Gastroesophageal sphincter (tissue), 4 donors: ENCODE data around the gene DUSP6. TPM values are rescaled to one million over a fixed set of nuclear protein-coding genes. Genes with fewer than 3 reads are reported as not detected.

Source experiments
- ATAC-seq: fragments of 150-250 bp; one replicate; pipeline ENCODE4 v1.9.1; 2016; ENCODE audit warnings: mild to moderate bottlenecking, moderate library complexity
- H3K27ac ChIP-seq, 4 donors: fragments of 200-600 bp; sonication (generic) in 3 of 4; 1 replicate in 3 of 4; 2 replicates in 1 of 4; pipeline ENCODE4 v1.5.1; 2016 to 2019
- H3K27me3 ChIP-seq: fragments of 200-600 bp; sonication (generic); one replicate; pipeline ENCODE4 v1.5.1; 2019
- H3K36me3 ChIP-seq, 2 donors: fragments of 200-600 bp; sonication (generic); one replicate each; pipeline ENCODE4 v1.5.1; 2019; ENCODE audit warnings: control low read depth in 1 of 2
- H3K4me1 ChIP-seq, 3 donors: fragments of 200-600 bp; sonication (generic); 1 replicate in 2 of 3; 2 replicates in 1 of 3; pipeline ENCODE4 v1.5.1; 2016 to 2019; ENCODE audit warnings: control low read depth in 2 of 3
- H3K4me3 ChIP-seq, 2 donors: fragments of 200-600 bp; sonication (generic); one replicate each; pipeline ENCODE4 v1.5.1; 2019; ENCODE audit warnings: mild to moderate bottlenecking in 1 of 2, moderate library complexity in 1 of 2
- H3K9me3 ChIP-seq, 3 donors: fragments of 200-600 bp; sonication (generic); one replicate each; pipeline ENCODE4 v1.5.1; 2017 to 2019; ENCODE audit warnings: control low read depth in 2 of 3
- EP300 ChIP-seq: sonication (generic); formaldehyde crosslinking; IDR thresholded peaks from one replicate; pipeline ENCODE4 v1.6.1; 2017; ENCODE audit warnings: antibody characterized with exemption, mild to moderate bottlenecking
- POLR2A ChIP-seq, 2 donors: fragments of 450-650 bp; IDR thresholded peaks; one replicate each; pipeline ENCODE4 v1.6.1; 2017; ENCODE audit warnings: antibody characterized with exemption in 2 of 2, mild to moderate bottlenecking in 2 of 2, moderate library complexity in 1 of 2
- POLR2AphosphoS5 ChIP-seq: sonication (generic); formaldehyde crosslinking; IDR thresholded peaks from one replicate; pipeline ENCODE4 v1.6.1; 2017; ENCODE audit warnings: antibody characterized with exemption
- WGBS, 2 donors: methylation state at CpG; one replicate each; pipeline ENCODE4 v1.1.5; 2018; ENCODE audit warnings: low coverage in 1 of 2; 5-methylcytosine and 5-hydroxymethylcytosine counted together
- total RNA-seq, 4 donors: library from RNA; depleted of rRNA; stranded (reverse); fragments of >200 nt; gene quantifications; one replicate each; pipeline ENCODE4 v1.1.0, GENCODE V29; 2016
- TF ChIP-seq, protein P1 (sequence below), 4 experiments: fragments of 200-600 bp in 2 of 4; fragments of 450-650 bp in 2 of 4; sonication (generic) in 1 of 4; IDR thresholded peaks; one replicate each; pipeline ENCODE4 v1.5.1; 2017 to 2019; ENCODE audit warnings: antibody characterized with exemption in 4 of 4, mild to moderate bottlenecking in 2 of 4, moderate library complexity in 2 of 4

DUSP6 gene
- total RNA-seq, 4 donors from 2014 or later, result 52.8 to 73.8 (median 58.5) TPM

DNA sequence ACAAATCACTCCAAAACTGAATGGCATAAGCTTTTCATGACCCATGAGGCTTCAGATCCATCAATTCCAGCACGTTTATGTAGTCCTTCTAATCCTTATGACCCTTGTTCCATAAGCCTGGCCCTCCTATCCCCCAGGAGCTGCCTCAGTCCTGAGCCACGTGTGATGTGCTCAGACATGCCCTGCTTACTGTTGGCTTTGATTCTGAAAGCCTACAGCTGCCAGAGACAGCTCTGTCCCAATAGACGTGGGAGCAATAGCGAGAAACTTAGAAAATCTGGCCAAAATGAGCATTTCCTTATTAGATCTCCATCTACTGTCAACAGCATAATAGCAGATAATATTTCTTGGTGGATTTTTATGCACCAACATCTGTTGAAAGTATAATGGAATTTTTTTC is 33.2 kb downstream of the DUSP6 start:
- peaks cover 0 to 20% (median 0%) of the 10 kb centered on the region in 3 donors for H3K4me1 ChIP-seq
- WGBS, 2 donors, result 47 to 63% methylated on average over 4 of the region's 4 CpGs
- H3K27ac ChIP-seq, result no peak overlapping the region
- H3K27me3 ChIP-seq, result no peaks in the 10 kb centered on the region
- H3K9me3 ChIP-seq, result no peaks in the 10 kb centered on the region
- H3K36me3 ChIP-seq, result no peaks in the 10 kb centered on the region
- peak; percentile 72 for ATAC-seq
- TF ChIP-seq EP300, result no peak
- peak; percentile 24 for TF ChIP-seq POLR2AphosphoS5
- no peak overlapping the region for H3K4me3 ChIP-seq

DNA sequence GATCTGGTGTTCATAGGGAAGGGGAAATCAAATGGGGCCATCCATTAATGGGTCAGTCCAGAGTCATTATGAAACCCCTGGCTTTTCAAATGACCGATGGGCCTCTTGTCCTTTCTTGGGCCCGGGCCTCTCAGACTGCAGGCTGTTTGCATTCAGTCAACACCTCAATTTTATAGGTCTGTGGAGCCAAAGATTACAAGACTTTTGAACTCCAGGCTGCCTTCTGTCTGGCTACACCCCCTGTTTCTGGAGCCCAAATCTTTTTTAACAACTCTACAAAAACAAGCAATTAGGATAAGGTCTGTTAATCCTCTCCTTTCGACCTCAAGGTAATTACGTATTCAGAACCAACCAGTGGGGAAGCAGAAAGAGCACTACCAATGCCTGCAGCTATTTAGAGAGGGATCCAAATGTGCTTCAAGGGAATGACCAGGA is 35.6 kb downstream of the DUSP6 start:
- 51 to 67% methylated on average over 1 to 4 of the region's 4 CpGs for WGBS, 2 donors
- TF ChIP-seq POLR2AphosphoS5 (no peak), EP300 (no peak), POLR2A (IDR thresholded peaks at IDR 0.05) (no peak)
- TF ChIP-seq, protein P1, sequence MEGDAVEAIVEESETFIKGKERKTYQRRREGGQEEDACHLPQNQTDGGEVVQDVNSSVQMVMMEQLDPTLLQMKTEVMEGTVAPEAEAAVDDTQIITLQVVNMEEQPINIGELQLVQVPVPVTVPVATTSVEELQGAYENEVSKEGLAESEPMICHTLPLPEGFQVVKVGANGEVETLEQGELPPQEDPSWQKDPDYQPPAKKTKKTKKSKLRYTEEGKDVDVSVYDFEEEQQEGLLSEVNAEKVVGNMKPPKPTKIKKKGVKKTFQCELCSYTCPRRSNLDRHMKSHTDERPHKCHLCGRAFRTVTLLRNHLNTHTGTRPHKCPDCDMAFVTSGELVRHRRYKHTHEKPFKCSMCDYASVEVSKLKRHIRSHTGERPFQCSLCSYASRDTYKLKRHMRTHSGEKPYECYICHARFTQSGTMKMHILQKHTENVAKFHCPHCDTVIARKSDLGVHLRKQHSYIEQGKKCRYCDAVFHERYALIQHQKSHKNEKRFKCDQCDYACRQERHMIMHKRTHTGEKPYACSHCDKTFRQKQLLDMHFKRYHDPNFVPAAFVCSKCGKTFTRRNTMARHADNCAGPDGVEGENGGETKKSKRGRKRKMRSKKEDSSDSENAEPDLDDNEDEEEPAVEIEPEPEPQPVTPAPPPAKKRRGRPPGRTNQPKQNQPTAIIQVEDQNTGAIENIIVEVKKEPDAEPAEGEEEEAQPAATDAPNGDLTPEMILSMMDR (IDR thresholded peaks at IDR 0.05), result no peak
- Histone ChIP-seq H3K27me3 (no peaks in the 10 kb centered on the region), H3K9me3 (no peaks in the 10 kb centered on the region), H3K4me3 (no peak overlapping the region), H3K36me3 (no peaks in the 10 kb centered on the region), H3K27ac (no peak overlapping the region), H3K4me1 (peaks cover 0 to 20% (median 0%) of the 10 kb centered on the region in 3 donors)
- ATAC-seq, result no peak

DNA sequence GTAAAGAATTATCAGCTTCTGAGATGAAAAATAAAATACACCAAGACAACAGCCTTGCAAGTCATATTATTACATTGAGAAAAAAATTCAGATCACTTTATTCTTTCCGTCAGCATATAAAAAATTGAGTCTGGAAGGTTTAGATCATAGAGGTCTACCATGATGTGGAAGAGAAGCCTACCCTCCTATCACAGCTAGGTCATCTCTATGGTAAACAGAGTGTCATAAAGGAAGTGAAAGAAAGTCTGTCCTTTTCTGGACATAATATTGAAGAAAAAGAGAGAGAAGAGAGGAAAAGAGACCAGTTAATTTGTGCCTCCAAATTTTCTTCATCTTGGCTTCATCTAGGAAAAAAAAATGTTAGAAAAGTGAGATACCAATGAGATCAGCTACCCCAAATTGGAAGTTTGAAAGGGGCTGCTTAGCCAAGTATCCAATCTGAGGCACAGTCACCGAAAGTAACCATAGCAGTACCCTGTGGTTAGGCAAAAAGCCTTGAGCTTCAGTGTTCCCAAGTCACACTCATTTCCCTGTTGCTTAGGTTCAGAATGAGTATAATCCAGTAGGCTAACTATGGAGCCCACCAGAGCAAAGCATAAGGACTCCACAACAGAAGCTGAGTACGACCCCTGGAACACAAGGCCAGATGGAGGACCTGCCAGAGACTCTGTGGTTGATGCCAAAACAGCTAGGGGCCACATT is 38.1 kb downstream of the DUSP6 start:
- WGBS, 2 donors, result 100% methylated on average over 1 to 2 of the region's 3 CpGs
- TF ChIP-seq POLR2A (IDR thresholded peaks at IDR 0.05) (no peak), POLR2AphosphoS5 (no peak)
- TF ChIP-seq, protein P1 (IDR thresholded peaks at IDR 0.05), result no peak
- H3K36me3 ChIP-seq, result no peaks in the 10 kb centered on the region
- H3K9me3 ChIP-seq, result no peaks in the 10 kb centered on the region
- no peak overlapping the region for H3K4me3 ChIP-seq
- ATAC-seq, result no peak
- no peak overlapping the region for H3K27ac ChIP-seq
- H3K4me1 ChIP-seq, result peaks cover 0 to 26% (median 6%) of the 10 kb centered on the region in 3 donors
- no peaks in the 10 kb centered on the region for H3K27me3 ChIP-seq

DNA sequence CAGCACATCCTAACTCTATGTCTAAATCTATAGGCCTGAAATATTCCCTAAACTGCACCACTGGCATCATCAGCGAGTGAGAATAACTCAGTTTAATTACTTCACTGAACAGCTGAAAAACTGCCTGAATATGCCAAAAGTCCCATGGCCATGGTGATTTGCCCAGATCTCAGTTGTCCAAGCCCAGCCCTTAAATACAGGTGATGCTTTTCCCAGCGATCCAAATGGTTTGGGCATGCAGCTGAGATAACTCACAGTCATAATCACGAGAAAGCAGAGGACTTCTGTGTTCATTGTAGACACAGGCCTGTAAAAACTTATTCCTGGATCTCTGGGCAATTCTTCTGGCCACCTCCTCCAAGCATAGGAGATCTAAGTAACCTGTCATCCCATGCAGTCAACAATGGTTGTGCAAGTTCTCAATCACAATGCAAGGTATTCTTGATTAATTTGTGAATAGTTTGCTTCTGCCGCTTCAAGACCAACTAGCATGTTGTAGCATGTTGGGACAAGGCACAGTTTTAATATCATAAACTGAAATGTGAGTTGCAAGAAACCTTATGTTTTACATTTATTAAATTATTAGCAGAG is 40.5 kb downstream of the DUSP6 start:
- Histone ChIP-seq H3K27ac (no peak overlapping the region), H3K4me1 (peaks cover 0 to 26% (median 6%) of the 10 kb centered on the region in 3 donors), H3K27me3 (no peaks in the 10 kb centered on the region), H3K4me3 (no peak overlapping the region), H3K36me3 (no peaks in the 10 kb centered on the region), H3K9me3 (no peaks in the 10 kb centered on the region)
- TF ChIP-seq, protein P1 (IDR thresholded peaks at IDR 0.05), result no peak
- no peak for TF ChIP-seq POLR2A (IDR thresholded peaks at IDR 0.05)
- TF ChIP-seq EP300, result no peak
- TF ChIP-seq POLR2AphosphoS5, result no peak
- WGBS, 2 donors, result 94 to 95% methylated on average over 2 to 4 of the region's 4 CpGs
- no peak for ATAC-seq

DNA sequence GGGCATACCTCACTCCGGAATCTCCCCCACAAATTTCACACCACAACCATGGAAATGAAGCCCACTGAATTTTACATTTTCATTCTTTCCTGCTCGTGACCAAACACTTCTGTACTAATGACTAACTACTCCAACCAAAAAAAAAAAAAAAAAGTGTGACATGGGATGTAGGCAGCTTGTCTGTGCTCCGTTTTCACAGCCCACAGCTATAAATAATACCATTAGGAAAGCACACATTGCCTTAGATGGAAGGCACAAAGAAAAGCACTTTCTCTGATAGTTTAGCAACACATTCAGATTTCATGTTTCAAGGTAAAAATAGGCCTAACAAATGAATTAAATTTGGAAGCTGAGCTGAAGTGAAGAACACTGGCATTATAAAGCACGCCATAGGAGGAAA is 42.5 kb downstream of the DUSP6 start:
- H3K9me3 ChIP-seq, result no peaks in the 10 kb centered on the region
- TF ChIP-seq, protein P1 (IDR thresholded peaks at IDR 0.05), result no peak
- TF ChIP-seq POLR2A (IDR thresholded peaks at IDR 0.05), result no peak
- TF ChIP-seq POLR2AphosphoS5, result no peak
- no peak for TF ChIP-seq EP300
- 38 to 40% methylated on average over 4 of the region's 4 CpGs for WGBS, 2 donors
- peak overlapping the region; percentile 72 to 88 (median 80) for H3K27ac ChIP-seq
- no peaks in the 10 kb centered on the region for H3K27me3 ChIP-seq
- ATAC-seq, result peak; percentile 65
- no peak overlapping the region for H3K4me3 ChIP-seq
- peaks cover 0 to 35% (median 6%) of the 10 kb centered on the region in 3 donors for H3K4me1 ChIP-seq
- H3K36me3 ChIP-seq, result no peaks in the 10 kb centered on the region
